Measurements from ENCODE around the gene IL12RB2.

- TF ChIP-seq, protein P1, sequence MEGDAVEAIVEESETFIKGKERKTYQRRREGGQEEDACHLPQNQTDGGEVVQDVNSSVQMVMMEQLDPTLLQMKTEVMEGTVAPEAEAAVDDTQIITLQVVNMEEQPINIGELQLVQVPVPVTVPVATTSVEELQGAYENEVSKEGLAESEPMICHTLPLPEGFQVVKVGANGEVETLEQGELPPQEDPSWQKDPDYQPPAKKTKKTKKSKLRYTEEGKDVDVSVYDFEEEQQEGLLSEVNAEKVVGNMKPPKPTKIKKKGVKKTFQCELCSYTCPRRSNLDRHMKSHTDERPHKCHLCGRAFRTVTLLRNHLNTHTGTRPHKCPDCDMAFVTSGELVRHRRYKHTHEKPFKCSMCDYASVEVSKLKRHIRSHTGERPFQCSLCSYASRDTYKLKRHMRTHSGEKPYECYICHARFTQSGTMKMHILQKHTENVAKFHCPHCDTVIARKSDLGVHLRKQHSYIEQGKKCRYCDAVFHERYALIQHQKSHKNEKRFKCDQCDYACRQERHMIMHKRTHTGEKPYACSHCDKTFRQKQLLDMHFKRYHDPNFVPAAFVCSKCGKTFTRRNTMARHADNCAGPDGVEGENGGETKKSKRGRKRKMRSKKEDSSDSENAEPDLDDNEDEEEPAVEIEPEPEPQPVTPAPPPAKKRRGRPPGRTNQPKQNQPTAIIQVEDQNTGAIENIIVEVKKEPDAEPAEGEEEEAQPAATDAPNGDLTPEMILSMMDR (IDR thresholded peaks at IDR 0.05): no peak
- peak in 2 of 3 donors; percentile 57 to 61 for TF ChIP-seq POLR2A (IDR thresholded peaks at IDR 0.05)
Observed at GRCh38 chr1:67307251-67308060, at the start of gene IL12RB2.

Measured in body of pancreas (tissue), 4 donors.